IMR-90 (cell line): Measurements from ENCODE around the gene NAPG. TPM values are rescaled to one million over a fixed set of nuclear protein-coding genes. Genes with fewer than 3 reads are reported as not detected.

Source experiments
- ATAC-seq: fragments of 200-7000 bp; cut with Tn5 transposase; 2 replicates; pipeline ENCODE4 v1.9.1; 2020; ENCODE audit warnings: low read depth, mild to moderate bottlenecking, moderate library complexity
- BruUV-seq: library from RNA; stranded (reverse); fragments of 400-500 nt; replicated peaks from 2 replicates; lab custom pipeline; 2021; lab: Mats Ljungman, UMichigan
- CTCF ChIA-PET: fragments of 300-600 bp; formaldehyde crosslinking; extraction: SDS; loops from one replicate; lab custom pipeline; 2021; ENCODE audit warnings: antibody characterized with exemption; lab: Yijun Ruan, JAX
- POLR2A ChIA-PET: fragments of 300-600 bp; sonication (Branson Sonifier 250); formaldehyde crosslinking; loops from one replicate; lab custom pipeline; 2022; ENCODE audit warnings: antibody characterized with exemption; ENCODE audit not compliant: unreplicated experiment; lab: Charles Lee
- DNase-seq: peaks from one replicate; pipeline ENCODE4 v3.0.0; 2013
- H2AFZ ChIP-seq: replicated peaks from 2 replicates; pipeline ENCODE3; 2013; ENCODE audit warnings: low read length, mild to moderate bottlenecking; ENCODE audit not compliant: poor library complexity
- H2AK5ac ChIP-seq: 2 replicates; pipeline ENCODE4 v1.6.1; 2013; ENCODE audit warnings: low read depth, low read length, inconsistent platforms
- H2AK9ac ChIP-seq: replicated peaks from 2 replicates; pipeline ENCODE3; 2013; ENCODE audit warnings: mild to moderate bottlenecking, low read depth, low read length, moderate library complexity; ENCODE audit not compliant: poor library complexity
- H2BK120ac ChIP-seq: 2 replicates; pipeline ENCODE4 v1.6.1; 2013; ENCODE audit warnings: low read depth, low read length, inconsistent platforms
- H2BK15ac ChIP-seq: 3 replicates; pipeline ENCODE4 v1.6.1; 2013; ENCODE audit warnings: low read depth, low read length, inconsistent platforms
- H2BK20ac ChIP-seq: 2 replicates; pipeline ENCODE4 v1.6.1; 2013; ENCODE audit warnings: low read depth, mild to moderate bottlenecking, inconsistent platforms, low read length, moderate library complexity
- H2BK5ac ChIP-seq: 2 replicates; pipeline ENCODE4 v1.6.1; 2013; ENCODE audit warnings: mild to moderate bottlenecking, low read depth, low read length, inconsistent platforms; ENCODE audit not compliant: poor library complexity, severe bottlenecking
- H3K14ac ChIP-seq: replicated peaks from 2 replicates; pipeline ENCODE4 v1.6.1; 2013; ENCODE audit warnings: low read depth, low read length, inconsistent platforms
- H3K18ac ChIP-seq: 2 replicates; pipeline ENCODE4 v1.6.1; 2013; ENCODE audit warnings: low read depth, low read length, control low read depth
- H3K23ac ChIP-seq: 2 replicates; pipeline ENCODE4 v1.6.1; 2013; ENCODE audit warnings: low read depth, low read length, inconsistent platforms
- H3K27ac ChIP-seq: 2 replicates; pipeline ENCODE4 v1.5.1; 2013; ENCODE audit warnings: mild to moderate bottlenecking, control low read depth, low read length; ENCODE audit not compliant: insufficient read depth
- H3K27me3 ChIP-seq: 2 replicates; pipeline ENCODE4 v1.6.1; 2013; ENCODE audit warnings: low read length; ENCODE audit not compliant: control insufficient read depth, insufficient read depth
- H3K36me3 ChIP-seq: 2 replicates; pipeline ENCODE4 v1.6.1; 2013; ENCODE audit warnings: low read length, mixed read lengths; ENCODE audit not compliant: control insufficient read depth, insufficient read depth
- H3K4ac ChIP-seq: 2 replicates; pipeline ENCODE4 v1.6.1; 2013; ENCODE audit warnings: low read depth, low read length, inconsistent platforms
- H3K4me1 ChIP-seq: 2 replicates; pipeline ENCODE4 v1.6.1; 2013; ENCODE audit warnings: low read length, mixed read lengths; ENCODE audit not compliant: control insufficient read depth, insufficient read depth
- H3K4me2 ChIP-seq: 2 replicates; pipeline ENCODE4 v1.6.1; 2013; ENCODE audit warnings: low read depth, mild to moderate bottlenecking, control low read depth, low read length, moderate library complexity
- H3K4me3 ChIP-seq: 2 replicates; pipeline ENCODE4 v1.5.1; 2013; ENCODE audit warnings: low read depth, mild to moderate bottlenecking, control low read depth, low read length, moderate library complexity; ENCODE audit not compliant: insufficient read depth
- H3K56ac ChIP-seq: 2 replicates; pipeline ENCODE4 v1.6.1; 2013; ENCODE audit warnings: low read length, inconsistent platforms; ENCODE audit not compliant: insufficient read depth; ENCODE audit errors: extremely low read depth
- H3K79me1 ChIP-seq, 2 experiments: 2 replicates each; pipeline ENCODE4 v1.6.1; 2013; ENCODE audit warnings: low read length in 2 of 2, inconsistent platforms in 1 of 2, low read depth in 1 of 2
- H3K9ac ChIP-seq: 2 replicates; pipeline ENCODE4 v1.6.1; 2013; ENCODE audit warnings: low read depth, low read length, control low read depth
- H3K9me1 ChIP-seq: 2 replicates; pipeline ENCODE4 v1.6.1; 2013; ENCODE audit warnings: low read length, inconsistent platforms; ENCODE audit not compliant: insufficient read depth
- H3K9me3 ChIP-seq: 2 replicates; pipeline ENCODE4 v1.6.1; 2013; ENCODE audit warnings: low read length; ENCODE audit not compliant: control insufficient read depth, insufficient read depth
- H4K20me1 ChIP-seq: 2 replicates; pipeline ENCODE4 v1.6.1; 2013; ENCODE audit warnings: low read length, inconsistent platforms; ENCODE audit not compliant: insufficient read depth
- H4K5ac ChIP-seq: 2 replicates; pipeline ENCODE4 v1.6.1; 2013; ENCODE audit warnings: mild to moderate bottlenecking, low read depth, low read length, control low read depth
- H4K8ac ChIP-seq, 2 experiments: 2 replicates each; pipeline ENCODE4 v1.6.1; 2013; ENCODE audit warnings: low read depth in 2 of 2, low read length in 2 of 2, control low read depth in 1 of 2, inconsistent platforms in 1 of 2
- H4K91ac ChIP-seq: 2 replicates; pipeline ENCODE4 v1.6.1; 2013; ENCODE audit warnings: low read depth, low read length, inconsistent platforms; ENCODE audit not compliant: insufficient read depth
- CEBPB ChIP-seq: IDR thresholded peaks from 2 replicates; pipeline ENCODE4 v1.6.1; 2012; ENCODE audit warnings: low read depth, low read length, improper control_type of control experiment
- FOS ChIP-seq: fragments of 150-350 bp; IDR thresholded peaks from 2 replicates; pipeline ENCODE4 v1.6.1; 2016; ENCODE audit warnings: low read depth, low read length
- MAFK ChIP-seq: IDR thresholded peaks from 2 replicates; pipeline ENCODE4 v1.6.1; 2012; ENCODE audit warnings: low read depth, low read length, improper control_type of control experiment
- NFE2L2 ChIP-seq: fragments of 150-350 bp; IDR thresholded peaks from 2 replicates; pipeline ENCODE4 v1.6.1; 2016; ENCODE audit warnings: low read depth, mild to moderate bottlenecking, low read length
- POLR2A ChIP-seq: IDR thresholded peaks from 2 replicates; pipeline ENCODE4 v1.6.1; 2012; ENCODE audit warnings: mild to moderate bottlenecking, low read depth, low read length
- RAD21 ChIP-seq: IDR thresholded peaks from 2 replicates; pipeline ENCODE4 v1.6.1; 2012; ENCODE audit warnings: low read length, improper control_type of control experiment
- RFX5 ChIP-seq: IDR thresholded peaks from 2 replicates; pipeline ENCODE4 v1.8.0; 2012; ENCODE audit warnings: low read depth, mild to moderate bottlenecking, low read length, moderate library complexity
- SMC3 ChIP-seq: fragments of 150-350 bp; IDR thresholded peaks from 2 replicates; pipeline ENCODE4 v1.6.1; 2016; ENCODE audit warnings: low read depth, mild to moderate bottlenecking, antibody characterized with exemption, low read length, moderate library complexity
- WGBS, 2 experiments: methylation state at CpG; one replicate each; pipeline versions ENCODE4 v1.1.5 to v1.1.7; 2013; ENCODE audit warnings: missing lambda C conversion rate in 2 of 2; ENCODE audit not compliant: insufficient read length in 1 of 2; ENCODE audit errors: extremely low coverage in 2 of 2; 5-methylcytosine and 5-hydroxymethylcytosine counted together
- dilution Hi-C: fragments of 300-500 bp; cut with HindIII; formaldehyde crosslinking; loops from one replicate; pipeline ENCODE4 v1.14.3; 2018; ENCODE audit warnings: low sequenced_read_pairs; ENCODE audit not compliant: unreplicated experiment
- in situ Hi-C: fragments of 300-500 bp; cut with MboI; formaldehyde crosslinking; loops from 3 replicates; pipeline ENCODE4 v1.14.3; 2019; ENCODE audit warnings: low sequenced_read_pairs, inconsistent platforms, mixed read lengths
- intact Hi-C: fragments of 100-400 bp; cut with micrococcal nuclease; formaldehyde crosslinking; loops from 2 replicates; pipeline ENCODE4 v1.10.0; 2022
- polyA plus RNA-seq, 3 experiments: library from polyadenylated mRNA; depleted of rRNA; stranded (reverse); fragments of >200 nt; gene quantifications; 2 replicates each; pipeline ENCODE4 v1.2.3, GENCODE V29; 2012; ENCODE audit warnings: low replicate concordance in 1 of 3
- total RNA-seq: library from RNA; depleted of rRNA; stranded (reverse); fragments of >200 nt; gene quantifications from 2 replicates; pipeline ENCODE4 v1.2.3, GENCODE V29; 2012
- TF ChIP-seq, protein P1 (sequence below): conservative IDR thresholded peaks from 2 replicates; pipeline ENCODE4 v1.5.1; 2012; ENCODE audit warnings: mild to moderate bottlenecking, low read depth, low read length, improper control_type of control experiment
- TF ChIP-seq, protein P2 (sequence below): fragments of 150-350 bp; IDR thresholded peaks from 2 replicates; pipeline ENCODE4 v1.6.1; 2017; ENCODE audit warnings: mild to moderate bottlenecking, antibody characterized with exemption, low read length, low read depth

Gene NAPG
- total and polyA plus RNA-seq, 2 of the 4 experiments (the other 2 are of a cell fraction): 13.0 to 32.8 TPM

DNA sequence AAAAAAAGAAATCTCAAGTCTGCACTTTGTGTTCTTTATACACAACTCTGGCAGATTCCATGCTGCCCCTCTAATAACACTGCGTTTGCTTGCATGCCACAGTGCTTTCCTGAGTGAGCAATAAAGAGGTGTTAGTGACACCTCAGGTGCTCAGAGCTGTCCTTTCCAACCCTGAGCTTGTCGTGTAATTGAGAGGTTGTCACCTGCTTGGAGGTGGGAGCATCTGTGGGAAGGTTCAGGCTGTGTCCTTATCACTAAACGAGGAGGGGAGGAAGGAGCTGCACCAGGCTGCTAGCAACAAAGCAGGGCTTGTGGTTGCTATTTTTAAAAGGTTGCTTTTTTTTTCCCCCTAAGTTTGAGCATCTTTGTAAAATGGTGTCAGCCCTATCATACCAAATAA is 39.5 kb upstream of the NAPG start:
- no peak overlapping the region for H3K56ac ChIP-seq
- no CpG with 5 or more reads among the region's 3 CpGs for WGBS, 2 experiments
- H3K9me1 ChIP-seq: no peaks in the 10 kb centered on the region
- ATAC-seq (no peak), DNase-seq (no peak)
- no peak overlapping the region for H3K23ac ChIP-seq
- H3K27me3 ChIP-seq: peaks cover 5% of the 10 kb centered on the region
- no peak overlapping the region for H3K4me3 ChIP-seq
- H3K79me1 ChIP-seq: no peaks in the 10 kb centered on the region
- ChIA-PET POLR2A (no interaction called here), CTCF (interaction anchor here (1.0 kb wide), 1 partner anchor 11 kb away, joined by 3 read pairs; no protein-coding TSS in a partner anchor)
- no peaks in the 10 kb centered on the region for H3K4me1 ChIP-seq
- no peak overlapping the region for H3K4me2 ChIP-seq
- H2AFZ ChIP-seq: no peak overlapping the region
- in situ Hi-C loops (no loop called here), dilution Hi-C loops (no loop called here), intact Hi-C loops (no loop called here)
- H4K8ac ChIP-seq: no peak overlapping the region
- no peak overlapping the region for H3K27ac ChIP-seq
- TF ChIP-seq POLR2A (no peak), CEBPB (no peak), FOS (no peak), RAD21 (no peak), NFE2L2 (no peak), SMC3 (no peak), MAFK (no peak), RFX5 (no peak)
- TF ChIP-seq, protein P1, sequence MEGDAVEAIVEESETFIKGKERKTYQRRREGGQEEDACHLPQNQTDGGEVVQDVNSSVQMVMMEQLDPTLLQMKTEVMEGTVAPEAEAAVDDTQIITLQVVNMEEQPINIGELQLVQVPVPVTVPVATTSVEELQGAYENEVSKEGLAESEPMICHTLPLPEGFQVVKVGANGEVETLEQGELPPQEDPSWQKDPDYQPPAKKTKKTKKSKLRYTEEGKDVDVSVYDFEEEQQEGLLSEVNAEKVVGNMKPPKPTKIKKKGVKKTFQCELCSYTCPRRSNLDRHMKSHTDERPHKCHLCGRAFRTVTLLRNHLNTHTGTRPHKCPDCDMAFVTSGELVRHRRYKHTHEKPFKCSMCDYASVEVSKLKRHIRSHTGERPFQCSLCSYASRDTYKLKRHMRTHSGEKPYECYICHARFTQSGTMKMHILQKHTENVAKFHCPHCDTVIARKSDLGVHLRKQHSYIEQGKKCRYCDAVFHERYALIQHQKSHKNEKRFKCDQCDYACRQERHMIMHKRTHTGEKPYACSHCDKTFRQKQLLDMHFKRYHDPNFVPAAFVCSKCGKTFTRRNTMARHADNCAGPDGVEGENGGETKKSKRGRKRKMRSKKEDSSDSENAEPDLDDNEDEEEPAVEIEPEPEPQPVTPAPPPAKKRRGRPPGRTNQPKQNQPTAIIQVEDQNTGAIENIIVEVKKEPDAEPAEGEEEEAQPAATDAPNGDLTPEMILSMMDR: no peak
- TF ChIP-seq, protein P2, sequence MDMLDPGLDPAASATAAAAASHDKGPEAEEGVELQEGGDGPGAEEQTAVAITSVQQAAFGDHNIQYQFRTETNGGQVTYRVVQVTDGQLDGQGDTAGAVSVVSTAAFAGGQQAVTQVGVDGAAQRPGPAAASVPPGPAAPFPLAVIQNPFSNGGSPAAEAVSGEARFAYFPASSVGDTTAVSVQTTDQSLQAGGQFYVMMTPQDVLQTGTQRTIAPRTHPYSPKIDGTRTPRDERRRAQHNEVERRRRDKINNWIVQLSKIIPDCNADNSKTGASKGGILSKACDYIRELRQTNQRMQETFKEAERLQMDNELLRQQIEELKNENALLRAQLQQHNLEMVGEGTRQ: no peak
- H4K20me1 ChIP-seq: no peaks in the 10 kb centered on the region
- no peak overlapping the region for H2BK120ac ChIP-seq
- no peak overlapping the region for H4K5ac ChIP-seq
- no peak overlapping the region for H2BK5ac ChIP-seq
- H3K4ac ChIP-seq: no peak overlapping the region
- no peak overlapping the region for H2AK5ac ChIP-seq
- H2AK9ac ChIP-seq: no peak overlapping the region
- H3K14ac ChIP-seq: no peak overlapping the region
- no peak overlapping the region for H2BK20ac ChIP-seq
- H3K18ac ChIP-seq: no peak overlapping the region
- BruUV-seq: no TSS peak
- H3K9me3 ChIP-seq: no peaks in the 10 kb centered on the region
- no peaks in the 10 kb centered on the region; the same call in 1 of the 2 replicates for H3K36me3 ChIP-seq
- H2BK15ac ChIP-seq: no peak overlapping the region
- no peak overlapping the region for H3K9ac ChIP-seq
- H4K91ac ChIP-seq: no peak overlapping the region
